ENCODE measurements around the gene PEPD.

DNA sequence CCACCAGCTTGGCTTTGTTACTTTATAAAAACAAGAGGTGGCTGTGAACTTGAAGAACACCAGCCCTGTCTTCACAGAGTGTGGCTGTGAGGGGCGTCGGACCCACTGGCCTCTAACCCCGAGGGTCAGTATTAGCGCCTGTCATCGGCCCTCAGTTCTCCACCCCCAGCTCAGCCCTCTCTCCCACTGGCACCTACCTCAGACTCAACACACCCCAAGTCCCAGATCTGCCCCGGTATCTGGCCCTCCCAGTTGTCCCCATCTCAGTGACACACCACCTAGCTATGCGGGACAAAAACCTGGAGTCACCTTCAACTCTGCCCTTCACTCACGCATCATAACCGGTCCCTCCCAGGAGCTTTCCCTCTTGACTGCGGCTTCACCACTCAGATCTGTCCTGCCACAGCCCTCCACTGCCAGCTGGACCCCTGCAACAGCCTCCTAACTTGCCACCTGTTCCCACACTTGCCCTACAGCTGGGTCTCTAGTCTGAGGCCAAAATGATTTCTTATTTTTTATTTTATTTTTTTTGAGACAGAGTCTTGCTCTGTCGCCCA is 45.4 kb downstream of the PEPD start:
- TF ChIP-seq, protein P1, sequence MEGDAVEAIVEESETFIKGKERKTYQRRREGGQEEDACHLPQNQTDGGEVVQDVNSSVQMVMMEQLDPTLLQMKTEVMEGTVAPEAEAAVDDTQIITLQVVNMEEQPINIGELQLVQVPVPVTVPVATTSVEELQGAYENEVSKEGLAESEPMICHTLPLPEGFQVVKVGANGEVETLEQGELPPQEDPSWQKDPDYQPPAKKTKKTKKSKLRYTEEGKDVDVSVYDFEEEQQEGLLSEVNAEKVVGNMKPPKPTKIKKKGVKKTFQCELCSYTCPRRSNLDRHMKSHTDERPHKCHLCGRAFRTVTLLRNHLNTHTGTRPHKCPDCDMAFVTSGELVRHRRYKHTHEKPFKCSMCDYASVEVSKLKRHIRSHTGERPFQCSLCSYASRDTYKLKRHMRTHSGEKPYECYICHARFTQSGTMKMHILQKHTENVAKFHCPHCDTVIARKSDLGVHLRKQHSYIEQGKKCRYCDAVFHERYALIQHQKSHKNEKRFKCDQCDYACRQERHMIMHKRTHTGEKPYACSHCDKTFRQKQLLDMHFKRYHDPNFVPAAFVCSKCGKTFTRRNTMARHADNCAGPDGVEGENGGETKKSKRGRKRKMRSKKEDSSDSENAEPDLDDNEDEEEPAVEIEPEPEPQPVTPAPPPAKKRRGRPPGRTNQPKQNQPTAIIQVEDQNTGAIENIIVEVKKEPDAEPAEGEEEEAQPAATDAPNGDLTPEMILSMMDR (IDR thresholded peaks at IDR 0.05): no peak
- TF ChIP-seq ZFX (IDR thresholded peaks at IDR 0.05; ENCODE audit: borderline replicate concordance): no peak
